Immature natural killer cell (primary cell): ENCODE results near the gene BRSK2. TPM values are rescaled to one million over a fixed set of nuclear protein-coding genes. Genes with fewer than 3 reads are reported as not detected.
A peak's percentile ranks its signal among the peaks of the same experiment; 100 is the strongest.

Experiments
- DNase-seq, 3 donors: peaks; one replicate each; pipeline ENCODE4 v3.0.0; 2022; ENCODE audit warnings: mixed read lengths in 1 of 3
- H3K27ac Mint-ChIP-seq, 6 donors: one replicate each; pipeline ENCODE4 v1.8.0; 2020; ENCODE audit warnings: mixed read lengths in 6 of 6, mild to moderate bottlenecking in 5 of 6, inconsistent platforms in 4 of 6, moderate library complexity in 3 of 6
- H3K27me3 Mint-ChIP-seq, 3 donors: one replicate each; pipeline ENCODE4 v1.8.0; 2020 to 2021; ENCODE audit warnings: low read depth in 3 of 3, mild to moderate bottlenecking in 3 of 3, mixed read lengths in 3 of 3, moderate library complexity in 3 of 3, inconsistent platforms in 1 of 3
- H3K36me3 Mint-ChIP-seq, 3 donors: one replicate each; pipeline ENCODE4 v1.8.0; 2020; ENCODE audit warnings: mixed read lengths in 3 of 3, inconsistent platforms in 2 of 3, mild to moderate bottlenecking in 2 of 3
- H3K4me1 Mint-ChIP-seq, 2 donors: one replicate each; pipeline ENCODE4 v1.8.0; 2020; ENCODE audit warnings: inconsistent platforms in 2 of 2, mild to moderate bottlenecking in 2 of 2, mixed read lengths in 2 of 2, moderate library complexity in 1 of 2
- H3K4me3 Mint-ChIP-seq, 5 donors: one replicate each; pipeline ENCODE4 v1.8.0; 2020; ENCODE audit warnings: mild to moderate bottlenecking in 5 of 5, mixed read lengths in 5 of 5, inconsistent platforms in 3 of 5, moderate library complexity in 3 of 5
- H3K9me3 Mint-ChIP-seq, 6 donors: one replicate each; pipeline ENCODE4 v1.8.0; 2020; ENCODE audit warnings: mild to moderate bottlenecking in 6 of 6, mixed read lengths in 6 of 6, inconsistent platforms in 4 of 6, moderate library complexity in 3 of 6
- polyA plus RNA-seq, 3 donors: library from polyadenylated mRNA; unstranded; fragments of 300-500 nt; fragmentation: Illumina TruSeq; gene quantifications; one replicate each; pipeline ENCODE4 v1.2.3, GENCODE V29; 2021

The BRSK2 gene
- polyA plus RNA-seq, 3 donors from 2014 or later, result 0.12 TPM; not detected in 2

- Mint-ChIP-seq H3K4me3 (no peak overlapping the region), H3K36me3 (no peaks in the 10 kb centered on the region), H3K27me3 (peaks cover 0 to 6% (median 0%) of the 10 kb centered on the region in 3 donors), H3K9me3 (no peaks in the 10 kb centered on the region), H3K27ac (no peak overlapping the region), H3K4me1 (no peaks in the 10 kb centered on the region)
- no peak for DNase-seq
Observed at GRCh38 chr11:1450949-1451710, 61.4 kb downstream of the BRSK2 start.

GRCh38 chr11:1451781-1452470 lies 62.2 kb downstream of the BRSK2 start:
- Mint-ChIP-seq H3K4me3 (no peak overlapping the region), H3K27me3 (peaks cover 0 to 6% (median 0%) of the 10 kb centered on the region in 3 donors), H3K36me3 (no peaks in the 10 kb centered on the region), H3K4me1 (no peaks in the 10 kb centered on the region), H3K27ac (no peak overlapping the region), H3K9me3 (no peaks in the 10 kb centered on the region)
- no peak for DNase-seq

GRCh38 chr11:1452744-1453143 lies 63.0 kb downstream of the BRSK2 start:
- H3K4me1 Mint-ChIP-seq, result no peaks in the 10 kb centered on the region
- no peak overlapping the region for H3K4me3 Mint-ChIP-seq
- H3K9me3 Mint-ChIP-seq, result no peaks in the 10 kb centered on the region
- DNase-seq, result no peak
- no peak overlapping the region for H3K27ac Mint-ChIP-seq
- peaks cover 0 to 6% (median 0%) of the 10 kb centered on the region in 3 donors for H3K27me3 Mint-ChIP-seq
- H3K36me3 Mint-ChIP-seq, result no peaks in the 10 kb centered on the region

GRCh38 chr11:1453611-1454034 lies 63.9 kb downstream of the BRSK2 start:
- H3K9me3 Mint-ChIP-seq, result no peaks in the 10 kb centered on the region
- H3K27me3 Mint-ChIP-seq, result peaks cover 0 to 6% (median 0%) of the 10 kb centered on the region in 3 donors
- peak in 2 of 3 donors; percentile 15 to 22 for DNase-seq
- H3K36me3 Mint-ChIP-seq, result no peaks in the 10 kb centered on the region
- no peak overlapping the region for H3K4me3 Mint-ChIP-seq
- no peak overlapping the region for H3K27ac Mint-ChIP-seq
- no peaks in the 10 kb centered on the region for H3K4me1 Mint-ChIP-seq

GRCh38 chr11:1454576-1454975 lies 64.8 kb downstream of the BRSK2 start:
- Mint-ChIP-seq H3K36me3 (no peaks in the 10 kb centered on the region), H3K27me3 (peaks cover 0 to 9% (median 0%) of the 10 kb centered on the region in 3 donors), H3K9me3 (no peaks in the 10 kb centered on the region), H3K27ac (no peak overlapping the region), H3K4me1 (no peaks in the 10 kb centered on the region), H3K4me3 (no peak overlapping the region)
- DNase-seq, result no peak

- Mint-ChIP-seq H3K4me3 (no peak overlapping the region), H3K36me3 (no peaks in the 10 kb centered on the region), H3K9me3 (no peaks in the 10 kb centered on the region), H3K4me1 (no peaks in the 10 kb centered on the region), H3K27me3 (peaks cover 0 to 7% (median 0%) of the 10 kb centered on the region in 3 donors), H3K27ac (no peak overlapping the region)
- DNase-seq, result no peak
Observed at GRCh38 chr11:1455032-1455762, 65.5 kb downstream of the BRSK2 start.

- H3K4me3 Mint-ChIP-seq, result no peak overlapping the region
- no peak overlapping the region for H3K27ac Mint-ChIP-seq
- no peaks in the 10 kb centered on the region for H3K4me1 Mint-ChIP-seq
- peaks cover 0 to 7% (median 0%) of the 10 kb centered on the region in 3 donors for H3K27me3 Mint-ChIP-seq
- no peak for DNase-seq
- no peaks in the 10 kb centered on the region for H3K9me3 Mint-ChIP-seq
- no peaks in the 10 kb centered on the region for H3K36me3 Mint-ChIP-seq
Observed at GRCh38 chr11:1455763-1456060, 66.0 kb downstream of the BRSK2 start.

- Mint-ChIP-seq H3K9me3 (no peaks in the 10 kb centered on the region), H3K4me3 (no peak overlapping the region), H3K4me1 (no peaks in the 10 kb centered on the region), H3K36me3 (no peaks in the 10 kb centered on the region), H3K27me3 (peaks cover 0 to 7% (median 0%) of the 10 kb centered on the region in 3 donors), H3K27ac (no peak overlapping the region)
- DNase-seq, result no peak
Observed at GRCh38 chr11:1456176-1456575, 66.4 kb downstream of the BRSK2 start.

- Mint-ChIP-seq H3K27me3 (peaks cover 0 to 7% (median 0%) of the 10 kb centered on the region in 3 donors), H3K36me3 (no peaks in the 10 kb centered on the region), H3K4me1 (no peaks in the 10 kb centered on the region), H3K27ac (no peak overlapping the region), H3K9me3 (no peaks in the 10 kb centered on the region), H3K4me3 (no peak overlapping the region)
- DNase-seq, result no peak
Observed at GRCh38 chr11:1456596-1457325, 67.0 kb downstream of the BRSK2 start.

- Mint-ChIP-seq H3K27ac (no peak overlapping the region), H3K4me3 (no peak overlapping the region), H3K27me3 (peaks cover 0 to 5% (median 0%) of the 10 kb centered on the region in 3 donors), H3K4me1 (no peaks in the 10 kb centered on the region), H3K9me3 (no peaks in the 10 kb centered on the region), H3K36me3 (no peaks in the 10 kb centered on the region)
- DNase-seq, result no peak
Observed at GRCh38 chr11:1457326-1457680, 67.6 kb downstream of the BRSK2 start.

- H3K4me3 Mint-ChIP-seq, result no peak overlapping the region
- H3K36me3 Mint-ChIP-seq, result no peaks in the 10 kb centered on the region
- no peaks in the 10 kb centered on the region for H3K4me1 Mint-ChIP-seq
- H3K9me3 Mint-ChIP-seq, result no peaks in the 10 kb centered on the region
- H3K27me3 Mint-ChIP-seq, result peaks cover 0 to 4% (median 0%) of the 10 kb centered on the region in 3 donors
- no peak overlapping the region for H3K27ac Mint-ChIP-seq
- DNase-seq, result no peak
Observed at GRCh38 chr11:1457856-1458255, 68.1 kb downstream of the BRSK2 start.

- H3K4me3 Mint-ChIP-seq, result no peak overlapping the region
- no peaks in the 10 kb centered on the region for H3K9me3 Mint-ChIP-seq
- H3K27ac Mint-ChIP-seq, result no peak overlapping the region
- no peaks in the 10 kb centered on the region for H3K4me1 Mint-ChIP-seq
- peaks cover 0 to 4% (median 0%) of the 10 kb centered on the region in 3 donors for H3K27me3 Mint-ChIP-seq
- DNase-seq, result no peak
- no peaks in the 10 kb centered on the region for H3K36me3 Mint-ChIP-seq
Observed at GRCh38 chr11:1458340-1459218, 68.8 kb downstream of the BRSK2 start.

GRCh38 chr11:1459219-1459575 lies 69.5 kb downstream of the BRSK2 start:
- H3K4me1 Mint-ChIP-seq, result no peaks in the 10 kb centered on the region
- H3K27me3 Mint-ChIP-seq, result peaks cover 0 to 4% (median 0%) of the 10 kb centered on the region in 3 donors
- no peak overlapping the region for H3K27ac Mint-ChIP-seq
- no peaks in the 10 kb centered on the region for H3K36me3 Mint-ChIP-seq
- no peak for DNase-seq
- no peak overlapping the region for H3K4me3 Mint-ChIP-seq
- no peaks in the 10 kb centered on the region for H3K9me3 Mint-ChIP-seq
